Testis (tissue), 2 donors: Measurements from ENCODE around the gene ZSCAN22.

Experiments used
- CTCF ChIP-seq, 3 experiments: fragments of 450-650 bp in 2 of 3; fragments of 200-600 bp in 1 of 3; sonication (generic) in 1 of 3; IDR thresholded peaks; one replicate each; pipeline ENCODE4 v1.5.1; 2016 to 2019; ENCODE audit warnings: antibody characterized with exemption in 3 of 3, mild to moderate bottlenecking in 2 of 3, moderate library complexity in 1 of 3
- POLR2A ChIP-seq: fragments of 450-650 bp; IDR thresholded peaks from one replicate; pipeline ENCODE4 v1.6.1; 2017; ENCODE audit warnings: antibody characterized with exemption, mild to moderate bottlenecking, moderate library complexity

GRCh38 chr19:58354478-58355030 is 27.8 kb downstream of the ZSCAN22 start:
- TF ChIP-seq CTCF (IDR thresholded peaks at IDR 0.05) (no peak), POLR2A (no peak)
